Measurements from ENCODE around the gene IL16. TPM values are rescaled to one million over a fixed set of nuclear protein-coding genes. Genes with fewer than 3 reads are reported as not detected.

IL16 gene
- total and polyA plus RNA-seq, 4 donors: 1.9 to 6.9 (median 4.4) TPM

- TF ChIP-seq CTCF (IDR thresholded peaks at IDR 0.05; ENCODE audit: low read depth, low read length, missing input control): no peak
Observed at GRCh38 chr15:81185631-81186295, 10.9 kb upstream of the IL16 start (continued).

- H3K36me3 ChIP-seq (ENCODE audit: control insufficient read depth in 4 of 4, insufficient read depth in 3 of 4, low read depth in 1 of 4, low read length in 3 of 4): no peaks in the 10 kb centered on the region
- H3K4me3 ChIP-seq (ENCODE audit: low read depth in 1 of 3, low read length in 3 of 3): no peak overlapping the region
- H3K9me3 ChIP-seq (ENCODE audit: control insufficient read depth in 4 of 4, low read length in 3 of 4): no peaks in the 10 kb centered on the region
- H3K27me3 ChIP-seq (ENCODE audit: control insufficient read depth in 4 of 4, insufficient read depth in 4 of 4, low read length in 3 of 4): peaks cover 0 to 4% (median 0%) of the 10 kb centered on the region in 4 donors
- H3K4me1 ChIP-seq (ENCODE audit: control insufficient read depth in 4 of 4, insufficient read depth in 4 of 4, low read length in 3 of 4): no peaks in the 10 kb centered on the region
- 91% methylated on average over 8 of the region's 8 CpGs for WGBS
- TF ChIP-seq REST (IDR thresholded peaks at IDR 0.05): no peak
- TF ChIP-seq ZBTB33 (IDR thresholded peaks at IDR 0.05): no peak
- no peak for TF ChIP-seq JUND (IDR thresholded peaks at IDR 0.05)
- no peak for TF ChIP-seq EGR1 (IDR thresholded peaks at IDR 0.05; ENCODE audit: low read depth in 2 of 2)
- DNase-seq (ENCODE audit: low spot score): no peak
- H3K9ac ChIP-seq (ENCODE audit: low read depth in 1 of 2, low read length in 2 of 2): no peak overlapping the region
- no peak overlapping the region for H3K27ac ChIP-seq (ENCODE audit: low read depth in 1 of 2, low read length in 2 of 2)
Observed at GRCh38 chr15:81188354-81188753, 8.3 kb upstream of the IL16 start.

- no peak overlapping the region for H3K4me3 ChIP-seq (ENCODE audit: low read depth in 1 of 3, low read length in 3 of 3)
- peaks cover 0 to 4% (median 0%) of the 10 kb centered on the region in 4 donors for H3K27me3 ChIP-seq (ENCODE audit: control insufficient read depth in 4 of 4, insufficient read depth in 4 of 4, low read length in 3 of 4)
- DNase-seq (ENCODE audit: low spot score): no peak
- H3K27ac ChIP-seq (ENCODE audit: low read depth in 1 of 2, low read length in 2 of 2): no peak overlapping the region
- no peaks in the 10 kb centered on the region for H3K9me3 ChIP-seq (ENCODE audit: control insufficient read depth in 4 of 4, low read length in 3 of 4)
- H3K9ac ChIP-seq (ENCODE audit: low read depth in 1 of 2, low read length in 2 of 2): no peak overlapping the region
- 70% methylated on average over 11 of the region's 11 CpGs for whole genome bisulfite sequencing
- no peaks in the 10 kb centered on the region for H3K4me1 ChIP-seq (ENCODE audit: control insufficient read depth in 4 of 4, insufficient read depth in 4 of 4, low read length in 3 of 4)
- no peak for TF ChIP-seq RAD21 (IDR thresholded peaks at IDR 0.05)
- no peak for TF ChIP-seq ATF3 (IDR thresholded peaks at IDR 0.05)
- TF ChIP-seq MAX (IDR thresholded peaks at IDR 0.05): no peak
- no peak for TF ChIP-seq CTCF (IDR thresholded peaks at IDR 0.05; ENCODE audit: low read depth, low read length, missing input control)
- TF ChIP-seq RXRA (IDR thresholded peaks at IDR 0.05): no peak
- no peak for TF ChIP-seq REST (IDR thresholded peaks at IDR 0.05)
- no peak for TF ChIP-seq YY1 (IDR thresholded peaks at IDR 0.05)
- TF ChIP-seq EGR1 (IDR thresholded peaks at IDR 0.05; ENCODE audit: low read depth in 2 of 2): no peak
- H3K36me3 ChIP-seq (ENCODE audit: control insufficient read depth in 4 of 4, insufficient read depth in 3 of 4, low read depth in 1 of 4, low read length in 3 of 4): no peaks in the 10 kb centered on the region
Observed at GRCh38 chr15:81189583-81190283, 6.9 kb upstream of the IL16 start.

Measured in liver (tissue), 9 donors.